BJ (cell line): ENCODE data around the gene TULP3. TPM values are rescaled to one million over a fixed set of nuclear protein-coding genes. Genes with fewer than 3 reads are reported as not detected.

Source experiments
- CTCF ChIA-PET: fragments of 350-600 bp; formaldehyde crosslinking; extraction: SDS; loops from one replicate; lab custom pipeline; 2021; ENCODE audit warnings: antibody characterized with exemption, inconsistent platforms; lab: Yijun Ruan, JAX
- POLR2A ChIA-PET: fragments of 300-600 bp; sonication (Branson Sonifier 250); formaldehyde crosslinking; extraction: SDS; loops from one replicate; lab custom pipeline; 2021; ENCODE audit warnings: antibody characterized with exemption; lab: Charles Lee
- DNase-seq: peaks from one replicate; pipeline ENCODE4 v3.0.0-alpha.2; 2011; ENCODE audit warnings: low read depth
- H3K27me3 ChIP-seq: 2 replicates; pipeline ENCODE4 v1.6.0; 2011; ENCODE audit warnings: low read length; ENCODE audit not compliant: control insufficient read depth, insufficient read depth
- H3K36me3 ChIP-seq: 2 replicates; pipeline ENCODE4 v1.5.1; 2011; ENCODE audit warnings: low read length; ENCODE audit not compliant: control insufficient read depth, insufficient read depth
- H3K4me3 ChIP-seq: 2 replicates; pipeline ENCODE4 v1.5.1; 2011; ENCODE audit warnings: low read depth, mild to moderate bottlenecking, control low read depth, low read length
- polyA plus RNA-seq: library from polyadenylated mRNA; depleted of rRNA; stranded (reverse); fragments of >200 nt; gene quantifications from 2 replicates; pipeline ENCODE4 v1.2.3, GENCODE V29; 2011
- TF ChIP-seq, protein P1 (sequence below): IDR thresholded peaks from 2 replicates; pipeline ENCODE4 v1.5.1; 2011; ENCODE audit warnings: low read depth, mild to moderate bottlenecking, control low read depth, inconsistent platforms, low read length, moderate library complexity; ENCODE audit not compliant: insufficient read depth

Gene TULP3
- polyA plus RNA-seq, 1 experiment = 43.7 TPM

DNA sequence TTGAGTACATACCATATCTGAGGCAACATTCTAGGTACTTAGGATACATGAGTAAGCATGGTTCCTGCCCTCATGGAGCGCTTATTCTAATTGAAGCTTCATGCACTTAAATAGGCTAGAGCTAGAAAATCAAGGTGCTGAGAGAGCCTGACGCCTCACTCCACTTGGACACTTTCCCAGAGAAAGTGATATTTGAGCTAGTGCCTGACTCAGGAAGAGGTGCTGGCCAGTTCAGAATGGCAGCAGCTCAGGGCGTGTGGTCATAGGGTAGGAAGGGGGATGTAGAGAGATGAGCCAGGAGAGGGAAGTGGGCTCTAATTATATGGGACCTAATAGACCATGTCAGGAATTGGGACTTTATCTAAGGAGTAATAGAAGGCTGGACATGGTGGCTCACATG is 33.3 kb downstream of the TULP3 start:
- ChIA-PET POLR2A (no interaction called here), CTCF (interaction anchor here (1.6 kb wide), 1 partner anchor 110 kb away, joined by 4 read pairs; no protein-coding TSS in a partner anchor)
- TF ChIP-seq, protein P1, sequence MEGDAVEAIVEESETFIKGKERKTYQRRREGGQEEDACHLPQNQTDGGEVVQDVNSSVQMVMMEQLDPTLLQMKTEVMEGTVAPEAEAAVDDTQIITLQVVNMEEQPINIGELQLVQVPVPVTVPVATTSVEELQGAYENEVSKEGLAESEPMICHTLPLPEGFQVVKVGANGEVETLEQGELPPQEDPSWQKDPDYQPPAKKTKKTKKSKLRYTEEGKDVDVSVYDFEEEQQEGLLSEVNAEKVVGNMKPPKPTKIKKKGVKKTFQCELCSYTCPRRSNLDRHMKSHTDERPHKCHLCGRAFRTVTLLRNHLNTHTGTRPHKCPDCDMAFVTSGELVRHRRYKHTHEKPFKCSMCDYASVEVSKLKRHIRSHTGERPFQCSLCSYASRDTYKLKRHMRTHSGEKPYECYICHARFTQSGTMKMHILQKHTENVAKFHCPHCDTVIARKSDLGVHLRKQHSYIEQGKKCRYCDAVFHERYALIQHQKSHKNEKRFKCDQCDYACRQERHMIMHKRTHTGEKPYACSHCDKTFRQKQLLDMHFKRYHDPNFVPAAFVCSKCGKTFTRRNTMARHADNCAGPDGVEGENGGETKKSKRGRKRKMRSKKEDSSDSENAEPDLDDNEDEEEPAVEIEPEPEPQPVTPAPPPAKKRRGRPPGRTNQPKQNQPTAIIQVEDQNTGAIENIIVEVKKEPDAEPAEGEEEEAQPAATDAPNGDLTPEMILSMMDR = no peak
- Histone ChIP-seq H3K27me3 (no peaks in the 10 kb centered on the region), H3K36me3 (peaks cover 13% of the 10 kb centered on the region), H3K4me3 (no peak overlapping the region)
- DNase-seq = no peak

DNA sequence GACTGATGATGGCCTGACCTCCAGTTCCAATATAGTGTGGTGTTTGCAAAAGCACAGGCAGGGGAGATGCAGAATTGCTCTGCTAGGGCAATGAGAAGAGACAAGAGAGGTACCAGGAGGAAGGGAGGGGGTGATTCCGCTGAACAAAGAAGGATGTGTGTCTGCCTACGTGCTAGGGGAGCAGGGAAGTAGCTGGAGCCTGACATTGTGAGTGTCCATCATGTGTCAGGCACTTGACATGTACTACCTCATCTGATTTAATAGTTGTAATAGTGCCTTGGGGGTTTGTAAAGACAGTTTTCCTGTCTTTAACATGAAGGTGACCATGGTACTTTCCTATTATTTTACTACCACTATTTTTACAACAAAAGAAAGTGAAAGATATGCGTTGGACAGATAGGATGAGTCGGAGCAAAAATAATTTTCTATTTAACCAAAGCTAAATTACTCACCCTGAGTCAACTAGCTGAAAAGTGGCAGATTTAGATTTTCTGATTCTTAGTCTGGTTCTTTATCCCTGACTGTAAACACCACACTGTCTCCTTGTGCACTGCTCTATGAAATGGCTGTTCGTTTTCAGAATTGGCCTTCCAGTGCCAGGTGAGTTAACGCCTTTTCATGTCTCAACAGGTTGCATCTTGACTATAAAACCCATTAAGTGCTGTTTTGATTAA is 34.8 kb downstream of the TULP3 start:
- TF ChIP-seq, protein P1 = no peak
- POLR2A ChIA-PET = no interaction called here
- H3K4me3 ChIP-seq = no peak overlapping the region
- no peak for DNase-seq
- H3K27me3 ChIP-seq = no peaks in the 10 kb centered on the region
- peaks cover 13% of the 10 kb centered on the region for H3K36me3 ChIP-seq
- CTCF ChIA-PET = interaction anchor here (1.7 kb wide), 1 partner anchor 8 kb away, joined by 6 read pairs; no protein-coding TSS in a partner anchor

DNA sequence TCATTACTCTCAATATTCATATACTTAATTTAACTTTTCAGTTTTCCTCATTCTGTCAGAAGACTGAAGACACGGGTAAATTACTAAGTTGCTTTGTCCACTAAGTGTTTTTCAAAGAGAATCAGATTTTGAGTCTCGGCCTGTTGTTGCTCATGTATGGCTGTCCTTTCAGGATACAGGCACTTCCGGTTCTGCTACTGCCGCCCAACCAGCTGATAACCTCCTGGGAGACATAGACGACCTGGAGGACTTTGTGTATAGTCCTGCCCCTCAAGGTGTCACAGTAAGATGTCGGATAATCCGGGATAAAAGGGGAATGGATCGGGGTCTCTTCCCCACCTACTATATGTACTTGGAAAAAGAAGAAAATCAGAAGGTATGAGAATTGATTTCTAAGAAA is 40.2 kb downstream of the TULP3 start:
- ChIA-PET POLR2A (interaction anchor here (0.6 kb wide), 1 partner anchor 98 kb away, joined by 3 read pairs; no protein-coding TSS in a partner anchor), CTCF (no interaction called here)
- no peak overlapping the region for H3K4me3 ChIP-seq
- DNase-seq = no peak
- TF ChIP-seq, protein P1 = no peak
- H3K27me3 ChIP-seq = no peaks in the 10 kb centered on the region
- H3K36me3 ChIP-seq = peaks cover 8% of the 10 kb centered on the region

DNA sequence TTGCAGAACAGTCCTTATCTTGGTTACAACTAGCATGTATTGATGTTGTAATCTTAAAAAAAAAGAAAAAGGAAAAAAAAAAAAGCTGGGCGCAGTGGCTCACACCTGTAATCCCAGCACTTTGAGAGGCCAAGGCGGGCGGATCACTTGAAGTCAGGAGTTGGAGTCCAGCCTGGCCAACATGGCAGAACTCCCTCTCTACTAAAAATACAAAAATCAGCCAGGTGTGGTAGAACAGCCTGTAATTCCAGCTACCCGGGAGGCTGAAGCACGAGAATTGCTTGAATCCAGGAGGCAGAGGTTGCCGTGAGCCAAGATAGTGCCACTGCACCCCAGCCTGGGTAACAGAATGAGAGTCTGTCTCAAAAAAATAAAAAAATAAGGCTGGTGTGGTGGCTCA is 42.9 kb downstream of the TULP3 start:
- CTCF ChIA-PET = interaction anchor here (1.0 to 1.5 kb wide), 3 partner anchors 8 to 79 kb away, joined by 3 to 6 read pairs (median 3); no protein-coding TSS in a partner anchor
- DNase-seq = no peak
- Histone ChIP-seq H3K4me3 (no peak overlapping the region), H3K27me3 (no peaks in the 10 kb centered on the region), H3K36me3 (peaks cover 11% of the 10 kb centered on the region)
- POLR2A ChIA-PET = no interaction called here
- TF ChIP-seq, protein P1 = no peak

DNA sequence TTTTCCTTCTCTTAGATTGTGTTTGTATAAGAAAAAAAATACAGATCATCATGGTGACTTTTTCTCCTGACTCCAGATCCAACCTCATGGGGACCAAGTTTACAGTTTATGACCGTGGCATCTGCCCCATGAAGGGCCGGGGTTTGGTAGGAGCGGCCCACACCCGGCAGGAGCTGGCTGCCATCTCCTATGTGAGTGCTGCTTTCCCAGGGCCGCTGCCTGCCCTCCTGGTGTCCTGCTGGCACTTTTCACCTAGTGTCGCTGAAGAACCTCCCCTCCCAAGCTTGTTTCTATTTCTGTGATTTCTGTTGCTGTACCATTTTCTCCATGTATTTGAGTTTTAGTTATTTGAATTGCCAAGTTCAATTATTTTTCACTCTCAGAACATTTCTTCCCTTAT is 43.7 kb downstream of the TULP3 start:
- POLR2A ChIA-PET = no interaction called here
- TF ChIP-seq, protein P1 = no peak
- Histone ChIP-seq H3K36me3 (peaks cover 13% of the 10 kb centered on the region), H3K4me3 (no peak overlapping the region), H3K27me3 (no peaks in the 10 kb centered on the region)
- no peak for DNase-seq
- CTCF ChIA-PET = interaction anchor here (1.1 kb wide), 1 partner anchor 10 kb away, joined by 3 read pairs; no protein-coding TSS in a partner anchor
